Measurements from ENCODE around the gene SEC11A.

Gene SEC11A

GRCh38 chr15:84634228-84634837 lies 81.6 kb downstream of the SEC11A start:
- no peak for DNase-seq

DNA sequence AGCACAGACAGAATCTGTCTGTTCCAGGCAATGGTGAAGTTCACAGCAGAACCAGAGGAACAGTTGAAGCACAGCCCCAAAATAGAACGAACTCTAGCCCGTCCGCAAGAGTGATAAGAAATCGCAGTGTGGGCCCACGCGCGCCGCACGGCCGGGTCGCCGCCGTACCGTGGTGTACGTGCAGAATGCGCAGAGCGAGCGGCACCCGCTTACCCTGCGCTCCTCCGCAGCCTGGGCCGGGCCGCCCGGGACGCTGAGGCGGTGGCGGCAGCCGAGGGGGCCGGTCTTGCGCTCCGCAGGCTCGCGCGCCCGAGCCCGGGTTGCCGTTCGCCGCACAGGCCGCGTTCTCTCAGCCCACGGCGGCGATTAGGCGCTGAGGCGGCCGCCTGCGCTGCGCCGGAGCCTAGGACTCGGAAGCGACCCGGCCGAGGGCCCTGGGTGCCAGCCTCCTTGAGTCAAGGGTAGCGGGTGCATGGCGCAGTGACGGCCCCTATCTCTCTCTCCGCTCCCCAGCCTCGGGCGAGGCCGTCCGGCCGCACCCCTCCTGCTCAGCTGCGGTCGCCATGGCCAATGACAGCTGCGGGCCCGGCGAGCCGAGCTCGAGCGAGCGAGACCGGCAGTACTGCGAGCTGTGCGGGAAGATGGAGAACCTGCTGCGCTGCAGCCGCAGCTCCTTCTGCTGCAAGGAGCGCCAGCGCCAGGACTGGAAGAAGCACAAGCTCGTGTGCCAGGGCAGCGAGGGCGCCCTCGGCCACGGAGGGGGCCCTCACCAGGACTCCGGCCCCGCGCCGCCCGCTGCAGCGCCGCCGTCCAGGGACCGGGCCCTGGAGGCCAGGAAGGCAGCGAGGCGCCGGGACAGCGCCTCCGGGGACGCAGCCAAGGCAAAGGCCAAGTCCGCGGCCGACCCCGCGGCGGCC lies 82.4 kb downstream of the SEC11A start:
- no peak for DNase-seq

DNA sequence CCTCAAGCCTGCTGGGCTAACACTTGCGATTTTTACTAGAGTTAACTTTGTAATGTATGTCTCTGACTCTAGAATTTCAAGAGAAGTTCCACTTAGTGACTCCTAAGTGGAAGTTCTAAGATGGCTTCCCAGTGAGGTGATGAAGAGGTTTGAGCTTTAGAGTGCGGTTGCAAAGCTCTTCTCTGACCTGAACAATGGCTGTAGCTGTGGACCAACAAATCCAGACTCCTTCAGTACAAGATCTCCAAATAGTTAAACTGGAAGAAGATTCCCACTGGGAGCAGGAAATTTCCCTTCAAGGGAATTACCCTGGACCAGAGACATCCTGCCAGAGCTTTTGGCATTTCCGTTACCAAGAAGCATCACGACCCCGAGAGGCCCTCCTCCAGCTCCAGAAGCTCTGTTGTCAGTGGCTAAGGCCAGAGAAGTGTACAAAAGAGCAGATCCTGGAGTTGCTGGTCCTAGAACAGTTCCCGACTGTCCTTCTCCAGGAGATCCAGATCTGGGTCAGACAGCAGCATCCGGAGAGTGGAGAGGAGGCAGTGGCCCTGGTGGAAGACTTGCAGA lies 84.2 kb downstream of the SEC11A start:
- DNase-seq: no peak

GRCh38 chr15:84629033-84629432 lies 86.9 kb downstream of the SEC11A start:
- DNase-seq: no peak

- no peak for DNase-seq
Measured at GRCh38 chr15:84625123-84625522, 90.8 kb downstream of the SEC11A start.

GRCh38 chr15:84624359-84624758 lies 91.6 kb downstream of the SEC11A start:
- no peak for DNase-seq

GRCh38 chr15:84621358-84621979 lies 94.5 kb downstream of the SEC11A start:
- DNase-seq: no peak

DNA sequence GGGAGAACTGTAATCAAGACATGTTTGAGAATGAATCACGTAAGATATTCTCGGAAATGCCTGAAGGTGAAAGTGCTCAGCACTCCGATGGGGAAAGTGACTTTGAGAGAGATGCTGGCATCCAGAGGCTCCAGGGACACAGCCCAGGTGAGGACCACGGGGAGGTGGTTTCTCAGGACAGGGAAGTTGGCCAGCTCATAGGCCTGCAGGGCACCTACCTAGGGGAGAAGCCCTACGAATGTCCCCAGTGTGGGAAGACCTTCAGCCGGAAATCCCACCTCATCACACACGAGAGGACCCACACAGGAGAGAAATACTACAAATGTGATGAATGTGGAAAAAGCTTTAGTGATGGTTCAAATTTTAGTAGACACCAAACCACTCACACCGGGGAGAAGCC lies 95.3 kb downstream of the SEC11A start:
- no peak for DNase-seq

Measured in NK-92 treated with Interleukin-12 subunit alpha and Interleukin-12 subunit beta, amount 100 ng/mL, for 24 hours (cell line).